NCI-H526 treated with DMSO at 0.1 percent for 48 hours (cell line): Measurements from ENCODE around the gene FNDC7.
"Not testable (repeated sequence)": the region's sequence is repeated elsewhere in the genome, so short reads cannot be mapped to it uniquely, and the experiment has no call there.

ENCODE experiments used
- DNase-seq: peaks from one replicate; lab custom pipeline; 2025; lab: John Stamatoyannopoulos, UW

Gene FNDC7, protein sequence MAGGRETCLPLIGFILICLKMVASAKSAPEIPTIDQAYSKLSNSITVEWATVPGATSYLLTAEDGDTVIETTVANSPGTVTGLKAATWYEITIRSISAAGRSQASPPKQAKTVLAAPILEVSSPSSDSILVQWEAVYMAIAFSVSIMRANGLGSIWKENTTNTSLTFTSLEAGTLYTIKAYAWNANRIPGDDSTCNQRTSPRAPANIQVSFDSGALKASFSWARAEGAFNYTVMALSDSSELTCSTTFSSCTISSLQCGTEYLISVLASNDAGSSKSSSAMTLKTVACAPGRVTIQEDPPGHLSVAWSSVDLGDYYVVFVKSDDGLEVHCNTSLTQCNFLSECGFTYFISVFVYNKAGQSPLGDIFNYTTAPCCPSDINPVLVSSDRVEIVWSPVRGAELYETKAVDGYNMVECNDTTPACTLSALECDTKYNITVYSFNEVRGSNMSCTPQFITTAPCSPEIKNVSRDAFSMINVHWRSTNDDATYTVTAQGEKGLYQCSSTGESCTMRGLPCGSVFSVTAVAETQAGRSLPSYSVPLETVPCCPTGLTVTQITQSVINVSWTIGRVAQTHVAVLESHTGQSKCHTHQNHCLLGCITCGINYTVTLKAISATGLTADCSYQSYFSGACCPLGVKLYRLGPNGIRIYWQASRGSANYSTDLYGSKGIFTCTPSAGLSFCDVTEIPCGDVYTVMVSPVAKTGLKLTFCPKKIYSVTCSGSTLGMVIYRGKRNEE

GRCh38 chr1:108712606-108713150 is at the start of gene FNDC7:
Gene FNDC7 (plus strand): TSS chr1:108712908. CDS start chr1:108712934, 26 bp downstream.
- DNase-seq: no peak

- DNase-seq: no peak
Measured at GRCh38 chr1:108663074-108663473, 49.6 kb upstream of the FNDC7 start.

DNA sequence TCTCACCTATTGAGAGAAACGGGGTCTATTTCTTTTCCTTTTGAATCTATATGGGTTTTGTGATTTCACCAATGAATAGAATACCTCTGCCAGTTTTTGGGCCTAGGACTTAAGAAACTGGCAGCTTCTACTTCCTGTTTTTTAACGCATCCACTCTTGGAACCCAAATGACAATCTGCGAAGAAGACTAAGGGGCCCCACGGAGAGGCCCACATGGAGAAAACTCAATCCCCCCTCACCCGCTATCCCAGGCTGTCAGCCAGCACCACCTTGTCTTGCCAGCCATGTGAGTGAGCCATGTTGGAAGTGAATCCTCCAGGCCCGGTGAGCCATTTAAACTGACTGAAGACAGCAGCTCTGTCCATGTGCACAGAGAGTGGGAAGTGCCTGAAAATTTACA is 48.2 kb upstream of the FNDC7 start:
- no peak for DNase-seq

- no peak for DNase-seq
Measured at GRCh38 chr1:108665067-108665466, 47.6 kb upstream of the FNDC7 start.

- DNase-seq: no peak
Measured at GRCh38 chr1:108665771-108666170, 46.9 kb upstream of the FNDC7 start.

GRCh38 chr1:108667422-108667821 is 45.3 kb upstream of the FNDC7 start:
- DNase-seq: not testable (repeated sequence)

GRCh38 chr1:108668777-108669176 is 43.9 kb upstream of the FNDC7 start:
- no peak for DNase-seq

GRCh38 chr1:108669679-108670078 is 43.0 kb upstream of the FNDC7 start:
- DNase-seq: no peak

DNA sequence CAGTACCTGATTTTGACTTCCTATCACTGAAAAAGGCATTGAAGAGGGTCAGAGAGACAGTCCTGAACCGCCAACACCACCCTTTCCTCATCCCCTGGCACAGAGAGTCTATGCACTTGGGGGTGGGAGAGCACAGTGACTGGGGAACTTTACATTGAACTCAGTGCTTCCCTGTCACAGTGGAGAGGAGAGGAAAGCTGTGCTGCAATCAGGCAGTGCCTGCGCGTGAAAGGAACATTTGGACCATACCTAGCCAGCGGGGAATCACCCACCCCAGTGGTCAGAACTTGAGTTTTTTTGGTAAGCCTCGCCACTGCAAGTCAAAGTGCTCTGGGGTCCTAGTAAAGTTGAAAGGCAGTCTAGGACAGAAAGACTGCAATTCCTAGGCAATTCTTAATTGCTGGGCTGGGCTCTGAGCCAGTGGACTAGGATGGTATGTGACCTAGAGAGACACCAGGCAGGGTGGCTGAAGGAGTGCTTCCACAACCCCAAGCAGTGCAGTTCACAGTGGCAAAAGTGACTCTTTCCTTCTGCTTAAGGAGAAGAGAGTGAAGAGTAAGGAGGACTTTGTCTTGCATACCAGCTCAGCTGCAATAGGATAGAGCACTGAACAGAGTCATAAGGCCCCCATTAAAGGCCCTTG is 42.5 kb upstream of the FNDC7 start:
- DNase-seq: no peak

GRCh38 chr1:108671143-108671542 is 41.6 kb upstream of the FNDC7 start:
- no peak for DNase-seq

DNA sequence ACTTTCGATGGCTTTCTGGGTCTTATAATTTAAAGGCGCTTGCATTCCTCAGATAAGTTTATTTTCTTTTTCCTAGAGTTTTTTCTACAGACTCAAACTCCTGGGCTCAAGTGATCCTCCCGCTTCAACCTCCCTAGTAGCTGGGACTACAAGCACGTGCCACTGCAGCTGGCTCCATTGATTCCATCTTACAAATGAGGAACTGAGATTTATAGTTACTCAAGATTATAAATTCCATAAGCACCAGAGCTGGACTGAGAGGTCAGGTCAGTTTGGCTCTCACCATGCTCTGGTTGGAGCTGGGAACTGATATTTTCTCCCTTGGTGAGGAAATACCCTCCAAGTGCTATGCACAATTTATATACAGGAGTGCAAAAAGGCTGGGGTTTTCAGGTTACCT is 34.0 kb upstream of the FNDC7 start:
- no peak for DNase-seq

GRCh38 chr1:108679586-108680213 is 33.0 kb upstream of the FNDC7 start:
- DNase-seq: no peak

DNA sequence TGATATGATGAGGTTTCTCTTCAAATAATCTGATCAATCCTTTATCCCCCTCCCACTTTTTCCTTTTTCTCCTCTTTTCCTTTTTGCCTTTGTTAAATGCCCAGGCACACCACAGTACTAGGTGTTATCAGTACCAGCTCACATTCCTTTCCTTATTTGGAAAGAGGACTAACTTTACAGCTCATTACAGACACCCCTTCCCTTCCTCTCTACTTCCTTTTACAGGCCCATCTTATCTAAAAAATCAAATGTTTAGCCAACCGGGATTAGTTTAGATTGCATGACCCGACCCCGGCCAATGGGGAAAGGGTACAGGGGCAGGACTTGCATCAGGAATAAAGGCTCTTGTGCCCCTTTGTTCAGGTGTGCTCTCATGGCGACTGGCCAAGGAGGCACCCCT is 31.0 kb upstream of the FNDC7 start:
- DNase-seq: not testable (repeated sequence)

- peak; percentile 75 for DNase-seq
Measured at GRCh38 chr1:108685529-108685928, 27.2 kb upstream of the FNDC7 start.

GRCh38 chr1:108686614-108687313 is 25.9 kb upstream of the FNDC7 start:
- no peak for DNase-seq

DNA sequence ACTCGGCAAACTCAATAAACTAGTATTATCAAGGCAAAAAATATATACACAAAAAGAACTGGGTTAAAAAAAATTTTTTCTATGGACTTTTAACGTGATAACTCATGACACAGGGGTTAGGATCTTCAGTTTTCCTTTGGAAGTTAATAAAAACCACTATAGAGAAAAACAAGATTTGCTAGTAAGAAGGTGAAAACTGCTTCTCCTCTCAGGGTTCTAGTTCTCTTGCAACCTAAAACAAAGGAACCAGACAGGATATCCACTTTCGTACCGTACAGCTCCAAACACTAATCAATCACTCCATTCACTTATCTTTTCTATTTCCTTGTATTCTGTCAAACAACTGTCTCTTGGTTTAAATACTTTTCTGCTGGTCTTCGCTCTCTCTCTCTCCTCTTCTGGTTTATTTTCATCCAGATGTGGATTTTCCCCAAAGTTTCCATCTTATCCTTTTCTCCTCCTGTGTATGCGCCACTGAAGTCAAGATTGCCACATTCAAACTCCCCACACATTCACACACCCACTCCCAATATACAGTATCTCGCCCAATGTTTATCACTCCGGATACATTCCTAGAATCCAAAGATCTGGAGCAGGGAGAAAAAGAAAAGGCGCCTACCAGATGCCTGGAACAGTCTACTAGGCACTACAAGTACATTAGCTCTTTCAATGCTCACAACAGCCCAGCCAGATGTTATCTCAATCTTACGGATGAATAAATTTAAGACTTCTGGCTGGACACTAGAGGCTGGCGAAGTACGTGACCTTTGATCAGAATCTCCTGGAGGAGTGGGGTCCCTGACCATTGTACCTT is 21.4 kb upstream of the FNDC7 start:
- DNase-seq: no peak

DNA sequence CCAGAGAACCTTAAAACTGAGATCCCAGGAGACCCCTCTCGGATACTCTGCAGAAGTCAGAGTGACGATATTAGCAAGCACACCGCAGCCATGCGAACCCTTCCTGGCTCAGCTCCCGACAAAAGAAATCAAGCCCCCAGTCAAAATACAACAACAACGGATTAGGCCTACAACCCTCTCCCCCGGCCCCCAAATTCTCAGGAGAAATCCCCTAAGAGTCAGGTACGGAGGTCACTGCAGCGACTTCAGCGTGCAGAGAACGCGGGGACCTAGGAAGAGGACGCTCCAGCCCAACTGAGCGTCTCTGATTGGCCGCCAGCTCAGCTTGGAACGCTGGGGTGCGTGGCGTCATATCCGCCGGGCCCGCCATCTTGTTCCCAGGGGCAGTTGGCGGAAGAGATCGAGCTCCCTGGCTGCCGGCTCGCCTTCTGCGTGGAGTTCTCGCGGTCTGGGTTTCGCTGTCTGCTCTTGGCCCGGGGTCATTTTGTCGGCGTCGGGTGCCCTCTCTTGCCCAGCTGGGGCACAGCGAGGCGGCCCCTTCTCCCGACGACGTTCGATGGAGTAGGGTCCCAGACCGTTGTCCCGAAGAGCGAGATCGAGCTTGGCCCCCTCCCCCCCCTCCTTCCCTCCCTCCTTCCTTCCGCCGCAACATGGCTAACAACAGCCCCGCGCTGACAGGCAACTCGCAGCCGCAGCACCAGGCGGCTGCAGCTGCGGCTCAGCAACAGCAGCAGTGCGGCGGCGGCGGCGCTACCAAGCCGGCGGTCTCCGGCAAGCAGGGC is 20.6 kb upstream of the FNDC7 start, which contains the start of gene PRPF38B:
Gene PRPF38B, plus strand, starts transcription at position 369 of the 782 bp plus-strand sequence. Its CDS starts 282 bp downstream, at position 651.
- DNase-seq: peak; percentile 85

DNA sequence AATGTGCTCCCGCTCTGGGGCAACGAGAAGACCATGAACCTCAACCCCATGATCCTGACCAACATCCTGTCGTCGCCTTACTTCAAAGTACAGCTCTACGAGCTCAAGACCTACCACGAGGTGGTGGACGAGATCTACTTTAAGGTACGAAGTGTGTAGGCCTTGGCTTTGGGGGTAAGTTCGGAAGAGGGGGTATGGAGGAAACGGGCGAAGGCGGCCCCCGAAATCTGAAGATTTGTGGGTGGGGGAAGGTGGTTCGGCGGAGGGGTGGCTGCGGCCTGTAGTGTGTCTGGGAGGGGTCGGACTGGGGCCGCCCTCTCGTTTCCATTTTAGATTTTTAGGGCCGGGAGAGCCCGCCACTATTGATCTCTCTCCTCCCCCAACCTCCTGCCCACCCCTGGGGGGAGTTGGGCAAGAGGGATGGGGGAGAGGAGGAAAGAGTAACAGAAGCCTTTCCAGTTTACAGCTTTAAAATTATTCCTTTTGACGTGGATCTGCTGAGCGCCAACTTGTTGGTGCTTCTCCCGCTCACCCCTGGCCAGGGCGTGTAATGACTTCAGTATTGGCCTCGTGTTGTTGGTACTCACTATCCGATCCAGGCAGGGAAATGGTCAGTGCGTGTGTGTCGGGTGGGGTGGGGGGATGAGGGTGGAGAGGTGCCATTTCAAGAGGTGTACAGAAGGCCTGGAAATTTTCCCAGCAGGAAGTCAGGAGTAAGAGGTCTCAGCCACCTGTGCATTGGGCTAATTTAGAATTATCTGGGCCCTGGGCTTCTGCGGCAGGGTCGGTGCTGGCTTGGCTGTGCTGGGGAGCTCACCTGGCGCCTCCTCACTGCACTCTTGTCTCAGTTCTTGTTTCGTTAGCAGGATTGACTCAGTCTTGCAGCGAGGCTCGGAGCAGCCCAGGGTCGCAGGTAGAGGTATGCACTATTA is 19.7 kb upstream of the FNDC7 start:
- DNase-seq: peak; percentile 79
